Pancreas (tissue), 10 donors: ENCODE results near the gene SLC51B. TPM values are rescaled to one million over a fixed set of nuclear protein-coding genes. Genes with fewer than 3 reads are reported as not detected.
"Not testable (repeated sequence)": the region's sequence is repeated elsewhere in the genome, so short reads cannot be mapped to it uniquely, and the experiment has no call there.

Source experiments
- ATAC-seq, 4 donors: fragments of 200-7000 bp; cut with Tn5 transposase; one replicate each; pipeline versions ENCODE4 v1.8.0 to v1.9.1; 2020; ENCODE audit warnings: mild to moderate bottlenecking in 4 of 4, moderate library complexity in 4 of 4
- DNase-seq, 6 donors: peaks; one replicate each; pipeline ENCODE4 v3.0.0-alpha.2; 2020
- FAIRE-seq: peaks from 2 replicates; lab custom pipeline; 2012; peaks lifted over from hg19 to GRCh38; lab: Jason Lieb, UNC
- H3K27ac ChIP-seq, 4 donors: fragments of 200-600 bp; sonication (generic); 1 replicate in 3 of 4; 2 replicates in 1 of 4; pipeline versions ENCODE4 v1.5.0 to v1.8.0; 2020
- H3K27me3 ChIP-seq, 4 donors: fragments of 200-600 bp; one replicate each; pipeline ENCODE4 v1.8.0; 2021
- H3K36me3 ChIP-seq, 3 donors: fragments of 200-600 bp; sonication (generic) in 1 of 3; one replicate each; pipeline versions ENCODE4 v1.5.0 to v1.8.0; 2020 to 2021
- H3K4me1 ChIP-seq, 3 donors: fragments of 200-600 bp; one replicate each; pipeline ENCODE4 v1.8.0; 2021
- H3K4me3 ChIP-seq, 4 donors: fragments of 200-600 bp; sonication (generic) in 2 of 4; one replicate each; pipeline versions ENCODE4 v1.5.0 to v1.8.0; 2020 to 2021
- H3K9me3 ChIP-seq, 4 donors: fragments of 200-600 bp; one replicate each; pipeline ENCODE4 v1.8.0; 2021
- WGBS, 2 donors: extraction: QIAGEN DNeasy Blood & Tissue Kit; methylation state at CpG; one replicate each; pipeline ENCODE4 v1.1.7; 2013; 5-methylcytosine and 5-hydroxymethylcytosine counted together
- intact Hi-C, 3 donors: fragments of 100-400 bp; cut with DNase I; formaldehyde crosslinking; loops; one replicate each; pipeline versions ENCODE4 v1.11.1 to v1.14.2; 2022
- polyA plus RNA-seq, 2 donors: library from polyadenylated mRNA; stranded (reverse); fragments of 200-250 nt; gene quantifications; one replicate each; pipeline ENCODE4 v1.2.3, GENCODE V29; 2013
- total RNA-seq, 6 donors: library from RNA; stranded (reverse); fragmentation: NEBNext Ultra II Directional in 4 of 6; extraction: Animal tissue kit (Norgen Biotek cat#: 25700) in 4 of 6; gene quantifications; one replicate each; pipeline versions ENCODE4 v1.2.1 to v1.2.4, GENCODE V29; 2021 to 2023
- TF ChIP-seq, protein P1 (sequence below), 4 donors: fragments of 200-600 bp; sonication (generic) in 3 of 4; IDR thresholded peaks; one replicate each; pipeline versions ENCODE4 v1.5.0 to v1.8.0; 2021; ENCODE audit warnings: antibody characterized with exemption in 4 of 4
- donor health status: healthy with polysubstance abuse.
- donor health status: DM: no; HTN: no; CAD: no; lungs with moderate emphysema.
- donor health status: DM: no; HTN: no; CAD: no.
- donor health status: control.
- donor health status: control.
- donor health status: Bipolar disorder and iron deficiency.
- donor health status: DM: yes; HTN: yes; CAD: no.
- donor health status: DM: no; HTN: no; CAD: no.
- donor health status: DM: no; HTN: no; CAD: no.
- donor health status: DM: yes; HTN: yes; CAD: no.

Gene SLC51B
- total and polyA plus RNA-seq, 8 donors = 0.26 to 1.1 (median 0.49) TPM; not detected in 5

DNA sequence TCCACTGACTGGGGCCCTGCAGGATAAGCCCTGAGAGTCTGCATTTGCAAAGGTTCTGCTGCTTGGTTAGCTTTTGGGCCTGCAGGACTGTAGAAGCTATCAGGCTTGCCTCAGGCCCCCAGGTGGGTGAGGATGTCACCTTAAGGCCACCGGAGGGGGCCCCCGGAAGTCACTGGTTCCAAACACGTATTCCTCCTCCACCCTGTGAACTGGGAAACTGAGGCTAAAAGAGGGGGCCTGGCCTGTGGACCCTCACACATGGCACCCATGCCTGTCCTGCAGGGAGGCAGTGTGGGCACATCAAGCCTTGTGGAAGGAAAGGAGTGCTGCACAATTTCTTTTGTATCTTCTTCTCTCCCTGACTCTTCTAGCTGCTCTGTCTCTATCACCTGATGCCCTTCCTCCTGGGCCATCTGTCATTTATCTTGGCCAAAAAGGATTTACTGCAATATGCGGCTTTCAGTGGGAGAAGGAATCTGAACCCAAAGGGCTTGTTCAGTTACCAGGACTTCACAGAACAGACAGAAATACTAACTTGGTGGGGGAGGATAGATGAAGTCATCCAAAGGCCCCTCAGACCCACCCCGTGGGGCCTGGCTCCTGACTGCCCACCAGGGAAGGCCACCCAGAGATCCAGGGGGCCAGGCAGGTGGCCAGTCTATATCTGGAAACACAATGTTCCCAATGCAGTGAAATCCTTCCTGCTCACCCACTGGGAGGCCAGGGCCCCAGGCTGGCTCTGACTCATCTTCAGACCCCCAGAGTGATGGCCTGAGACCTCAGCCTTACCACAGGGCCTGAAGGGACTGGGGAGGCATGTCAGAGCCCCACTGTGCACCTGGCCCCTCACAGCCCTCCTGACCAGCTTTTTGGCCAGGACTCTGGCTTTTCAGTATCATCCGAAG is 51.5 kb downstream of the SLC51B start:
- 88 to 89% methylated on average over 6 of the region's 6 CpGs for WGBS, 2 donors
- TF ChIP-seq, protein P1, sequence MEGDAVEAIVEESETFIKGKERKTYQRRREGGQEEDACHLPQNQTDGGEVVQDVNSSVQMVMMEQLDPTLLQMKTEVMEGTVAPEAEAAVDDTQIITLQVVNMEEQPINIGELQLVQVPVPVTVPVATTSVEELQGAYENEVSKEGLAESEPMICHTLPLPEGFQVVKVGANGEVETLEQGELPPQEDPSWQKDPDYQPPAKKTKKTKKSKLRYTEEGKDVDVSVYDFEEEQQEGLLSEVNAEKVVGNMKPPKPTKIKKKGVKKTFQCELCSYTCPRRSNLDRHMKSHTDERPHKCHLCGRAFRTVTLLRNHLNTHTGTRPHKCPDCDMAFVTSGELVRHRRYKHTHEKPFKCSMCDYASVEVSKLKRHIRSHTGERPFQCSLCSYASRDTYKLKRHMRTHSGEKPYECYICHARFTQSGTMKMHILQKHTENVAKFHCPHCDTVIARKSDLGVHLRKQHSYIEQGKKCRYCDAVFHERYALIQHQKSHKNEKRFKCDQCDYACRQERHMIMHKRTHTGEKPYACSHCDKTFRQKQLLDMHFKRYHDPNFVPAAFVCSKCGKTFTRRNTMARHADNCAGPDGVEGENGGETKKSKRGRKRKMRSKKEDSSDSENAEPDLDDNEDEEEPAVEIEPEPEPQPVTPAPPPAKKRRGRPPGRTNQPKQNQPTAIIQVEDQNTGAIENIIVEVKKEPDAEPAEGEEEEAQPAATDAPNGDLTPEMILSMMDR (IDR thresholded peaks at IDR 0.05) = no peak
- ATAC-seq = no peak
- Histone ChIP-seq H3K9me3 (no peaks in the 10 kb centered on the region), H3K4me1 (no peaks in the 10 kb centered on the region), H3K36me3 (peaks cover 0 to 10% (median 2%) of the 10 kb centered on the region in 3 donors), H3K4me3 (no peak overlapping the region), H3K27ac (no peak overlapping the region), H3K27me3 (no peaks in the 10 kb centered on the region)
- FAIRE-seq = no peak
- DNase-seq = peak in 1 of 6 donors; percentile 22
- intact Hi-C loops = no loop called here

DNA sequence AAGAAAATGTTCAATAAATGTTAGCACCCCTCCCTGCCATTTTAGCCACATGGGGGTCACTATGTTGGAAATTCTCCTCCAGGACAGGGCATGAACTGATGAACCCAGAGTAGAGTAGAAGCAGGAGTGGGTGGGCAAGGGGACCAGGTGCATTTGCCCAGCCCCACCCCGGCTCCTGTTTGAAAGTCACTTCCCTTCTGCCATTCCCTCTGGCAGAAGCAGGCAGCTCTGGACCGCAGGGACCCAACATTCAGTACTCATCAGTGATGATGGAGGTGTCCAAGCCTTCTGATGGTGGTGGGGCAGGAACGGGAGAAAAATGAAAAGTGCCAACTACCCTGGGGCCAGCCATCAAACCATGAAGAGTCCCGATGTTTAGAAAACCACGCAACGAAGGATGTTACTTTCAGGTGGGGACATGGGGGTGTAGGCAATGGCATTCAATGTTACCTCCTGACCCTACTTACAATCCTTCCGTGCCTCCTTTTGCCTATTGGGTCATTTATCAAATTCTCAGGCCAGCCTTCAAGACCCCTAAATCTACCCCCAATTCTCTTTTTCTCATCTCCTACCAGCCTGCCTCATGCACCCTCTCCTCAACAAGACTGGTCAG is 52.6 kb downstream of the SLC51B start:
- no peak for ATAC-seq
- no peaks in the 10 kb centered on the region for H3K9me3 ChIP-seq
- 90 to 93% methylated on average over 7 of the region's 7 CpGs for WGBS, 2 donors
- no peaks in the 10 kb centered on the region for H3K4me1 ChIP-seq
- TF ChIP-seq, protein P1 (IDR thresholded peaks at IDR 0.05) = no peak
- H3K27ac ChIP-seq = no peak overlapping the region
- no peaks in the 10 kb centered on the region for H3K27me3 ChIP-seq
- DNase-seq = peak in 1 of 6 donors; percentile 24
- intact Hi-C loops = no loop called here
- peaks cover 0 to 10% (median 2%) of the 10 kb centered on the region in 3 donors for H3K36me3 ChIP-seq
- FAIRE-seq = no peak
- no peak overlapping the region for H3K4me3 ChIP-seq

DNA sequence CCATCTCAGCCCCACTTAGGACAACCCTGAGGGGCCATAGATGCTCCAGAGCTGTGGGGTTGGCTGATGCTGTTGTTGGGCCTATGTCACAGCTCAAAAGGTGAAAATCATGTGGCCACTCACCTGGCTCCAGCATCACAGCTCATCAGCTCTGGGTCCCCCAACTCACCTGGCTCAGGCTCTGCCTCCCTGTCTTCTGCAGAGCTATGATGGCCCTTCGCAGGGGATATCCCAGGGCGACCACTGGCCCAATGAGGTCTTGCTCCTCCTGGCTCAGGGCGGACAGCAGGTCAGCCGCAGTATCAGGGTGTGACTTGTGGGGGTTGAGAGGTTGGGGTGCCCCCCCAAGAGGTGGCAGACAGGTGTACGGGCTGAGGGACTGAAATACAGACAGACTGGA is 54.1 kb downstream of the SLC51B start:
- intact Hi-C loops = no loop called here
- no peaks in the 10 kb centered on the region for H3K9me3 ChIP-seq
- peaks cover 0 to 10% (median 2%) of the 10 kb centered on the region in 3 donors for H3K36me3 ChIP-seq
- FAIRE-seq (no peak), DNase-seq (peak in 1 of 6 donors; percentile 14), ATAC-seq (no peak)
- 92 to 94% methylated on average over 5 of the region's 5 CpGs for WGBS, 2 donors
- H3K27me3 ChIP-seq = no peaks in the 10 kb centered on the region
- TF ChIP-seq, protein P1 (IDR thresholded peaks at IDR 0.05) = no peak
- H3K27ac ChIP-seq = no peak overlapping the region
- no peak overlapping the region for H3K4me3 ChIP-seq
- no peaks in the 10 kb centered on the region for H3K4me1 ChIP-seq

DNA sequence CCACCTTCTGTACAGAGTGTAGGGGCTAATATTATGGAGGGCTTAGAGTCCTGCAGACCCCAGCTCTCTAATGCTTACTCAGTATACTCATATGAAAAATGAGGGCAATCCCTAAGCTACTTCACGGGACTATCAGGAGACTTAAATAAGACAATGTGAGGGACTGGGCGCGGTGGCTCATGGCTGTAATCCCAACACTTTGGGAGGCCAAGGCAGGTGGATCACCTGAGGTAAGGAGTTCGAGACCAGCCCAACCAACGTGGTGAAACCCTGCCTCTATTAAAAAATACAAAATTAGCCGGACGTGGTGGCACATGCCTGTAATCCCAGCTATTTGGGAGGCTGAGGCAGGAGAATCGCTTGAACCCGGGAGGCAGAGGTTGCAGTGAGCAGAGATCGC is 54.6 kb downstream of the SLC51B start:
- H3K9me3 ChIP-seq, H3K4me1 ChIP-seq, FAIRE-seq, intact Hi-C loops, ATAC-seq, H3K27me3 ChIP-seq, H3K4me3 ChIP-seq, H3K27ac ChIP-seq: not testable (repeated sequence)
- H3K36me3 ChIP-seq = peaks cover 0 to 10% (median 2%) of the 10 kb centered on the region in 3 donors
- WGBS, 2 donors = 92 to 93% methylated on average over 10 of the region's 10 CpGs
- peak in 1 of 6 donors; percentile 4 for DNase-seq

DNA sequence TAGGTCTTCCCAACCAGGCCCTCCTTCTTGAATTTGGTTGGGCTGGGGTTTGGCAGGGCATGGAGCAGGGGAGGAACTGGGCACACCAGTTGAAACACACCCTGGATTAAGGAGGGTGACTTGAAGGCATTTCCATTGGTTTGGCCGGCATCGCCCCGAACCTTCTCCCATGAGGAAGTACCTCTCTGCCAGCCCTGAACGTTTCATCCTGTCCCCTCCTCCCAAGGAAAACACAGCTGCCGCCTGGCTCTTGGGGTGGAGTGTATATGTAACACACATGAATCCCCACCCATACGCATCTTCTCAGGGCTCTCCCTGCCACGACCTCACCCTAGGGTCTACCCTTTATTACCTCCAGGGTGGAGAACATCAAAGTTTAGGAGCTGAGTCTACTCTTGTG is 55.3 kb downstream of the SLC51B start:
- intact Hi-C loops = no loop called here

More for the DNA sequence above, 55.3 kb downstream of the SLC51B start:
- peaks cover 0 to 12% (median 2%) of the 10 kb centered on the region in 3 donors for H3K36me3 ChIP-seq
- no peak for ATAC-seq
- no peaks in the 10 kb centered on the region for H3K27me3 ChIP-seq
- H3K27ac ChIP-seq = no peak overlapping the region
- DNase-seq = peak in 1 of 6 donors; percentile 39
- WGBS, 2 donors = 79 to 88% methylated on average over 7 of the region's 7 CpGs
- TF ChIP-seq, protein P1 (IDR thresholded peaks at IDR 0.05) = no peak
- H3K9me3 ChIP-seq = no peaks in the 10 kb centered on the region
- H3K4me3 ChIP-seq = no peak overlapping the region
- FAIRE-seq = no peak
- H3K4me1 ChIP-seq = no peaks in the 10 kb centered on the region
